C4-2B (cell line): Measurements from ENCODE around the gene PCDHB11.
"Not testable (repeated sequence)": the region's sequence is repeated elsewhere in the genome, so short reads cannot be mapped to it uniquely, and the experiment has no call there.

Source experiments
- H3K27ac ChIP-seq: fragments of 450-650 bp; 2 replicates; pipeline ENCODE4 v1.5.1; 2017
- CTCF ChIP-seq: fragments of 450-650 bp; conservative IDR thresholded peaks from 2 replicates; pipeline ENCODE4 v1.5.1; 2017; ENCODE audit warnings: mild to moderate bottlenecking
- ZFX ChIP-seq: fragments of 450-650 bp; IDR thresholded peaks from 2 replicates; pipeline ENCODE4 v1.6.1; 2017

PCDHB11 gene

GRCh38 chr5:141199359-141200235, at the start of gene PCDHB11:
TSS of gene PCDHB11 (plus strand) at chr5:141199627. CDS start at chr5:141199775, 148 bp downstream.
- no peak within 1 kb of the TSS for H3K27ac ChIP-seq
- TF ChIP-seq CTCF, result peak; percentile 45
- no peak for TF ChIP-seq ZFX

DNA sequence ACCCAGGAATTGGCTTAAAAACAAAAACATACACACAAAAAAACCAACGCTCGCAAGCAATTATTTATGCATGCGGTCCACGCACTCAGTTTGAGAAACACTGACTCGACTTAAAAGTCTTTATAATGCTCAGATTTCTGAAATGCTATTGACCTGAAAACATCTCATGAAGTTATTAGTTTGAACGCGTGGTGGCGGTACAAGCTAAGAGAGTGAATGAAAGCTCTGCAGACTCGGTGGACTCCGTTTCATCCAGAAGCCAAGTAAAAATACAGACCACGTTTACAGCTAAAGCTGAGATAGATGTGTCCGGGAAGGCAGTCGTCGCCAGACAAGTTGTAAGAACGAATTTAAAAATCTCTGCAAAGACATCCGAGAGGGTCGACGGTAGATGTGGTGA, 49.6 kb upstream of the PCDHB11 start, which contains the start of gene PCDHB6:
TSS of gene PCDHB6 (plus strand) at position 246 of the 400 bp plus-strand sequence. CDS start 201 bp downstream, outside the sequence.
- peak; percentile 72 for TF ChIP-seq CTCF
- TF ChIP-seq ZFX, result no peak
- H3K27ac ChIP-seq, result no peak within 1 kb of the TSS

- no peak for TF ChIP-seq ZFX
- TF ChIP-seq CTCF, result no peak; the same call in 1 of the 2 replicates
- H3K27ac ChIP-seq, result no peak overlapping the region
These were observed 49.0 kb upstream of the PCDHB11 start for GRCh38 chr5:141150224-141150992.

- no peak overlapping the region for H3K27ac ChIP-seq
- TF ChIP-seq ZFX, result no peak
- TF ChIP-seq CTCF, result no peak
These were observed 48.5 kb upstream of the PCDHB11 start for GRCh38 chr5:141150993-141151325.

GRCh38 chr5:141151632-141152031, 47.8 kb upstream of the PCDHB11 start:
- not testable (repeated sequence) for H3K27ac ChIP-seq

DNA sequence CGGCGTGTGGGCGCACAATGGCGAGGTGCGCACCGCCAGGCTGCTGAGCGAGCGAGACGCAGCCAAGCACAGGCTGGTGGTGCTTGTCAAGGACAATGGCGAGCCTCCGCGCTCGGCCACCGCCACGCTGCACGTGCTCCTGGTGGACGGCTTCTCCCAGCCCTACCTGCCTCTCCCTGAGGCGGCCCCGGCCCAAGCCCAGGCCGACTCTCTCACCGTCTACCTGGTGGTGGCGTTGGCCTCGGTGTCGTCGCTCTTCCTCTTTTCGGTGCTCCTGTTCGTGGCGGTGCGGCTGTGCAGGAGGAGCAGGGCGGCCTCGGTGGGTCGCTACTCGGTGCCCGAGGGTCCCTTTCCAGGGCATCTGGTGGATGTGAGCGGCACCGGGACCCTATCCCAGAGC, 47.3 kb upstream of the PCDHB11 start:
- H3K27ac ChIP-seq, result not testable (repeated sequence)

DNA sequence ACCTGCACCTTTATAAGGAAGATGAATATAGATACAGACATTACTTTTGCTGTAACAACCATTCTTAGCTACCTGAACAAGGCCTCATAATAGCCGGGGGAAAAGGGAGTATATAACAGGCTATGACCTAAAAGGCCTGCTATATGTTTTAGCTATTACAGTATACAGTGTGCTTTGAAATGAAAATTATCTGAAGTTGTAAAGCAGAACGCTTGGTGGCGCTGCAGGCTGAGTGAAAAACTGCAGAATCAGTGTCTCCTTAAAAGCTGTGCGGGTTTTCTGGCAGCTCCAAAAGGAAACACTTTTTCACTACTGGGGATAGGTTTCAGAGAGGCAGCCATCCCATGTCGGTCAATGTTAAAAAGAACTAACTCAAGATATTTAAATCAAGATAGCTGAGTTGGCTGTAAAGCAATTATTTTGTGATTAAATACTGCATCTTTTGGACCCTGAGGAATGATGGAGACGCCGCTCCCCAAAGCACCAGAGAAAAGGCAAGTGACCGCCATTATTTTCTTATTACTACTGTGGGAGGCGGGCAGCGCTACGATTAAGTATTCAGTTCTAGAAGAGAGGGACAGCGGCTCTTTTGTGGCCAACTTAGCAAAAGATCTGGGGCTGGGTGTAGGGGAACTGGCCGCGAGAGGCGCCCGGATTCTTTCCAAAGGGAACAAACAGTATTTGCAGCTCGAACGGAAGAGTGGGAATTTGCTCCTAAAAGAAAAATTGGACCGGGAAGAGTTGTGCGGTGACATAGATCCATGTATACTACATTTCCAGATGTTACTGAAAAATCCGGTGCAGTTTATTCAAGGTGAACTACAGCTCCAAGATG, 43.7 kb upstream of the PCDHB11 start:
- no peak overlapping the region for H3K27ac ChIP-seq
- TF ChIP-seq ZFX (no peak), CTCF (peak; percentile 45)

GRCh38 chr5:141157356-141157755, 42.1 kb upstream of the PCDHB11 start:
- H3K27ac ChIP-seq, result not testable (repeated sequence)

GRCh38 chr5:141157901-141158300, 41.5 kb upstream of the PCDHB11 start:
- not testable (repeated sequence) for H3K27ac ChIP-seq
